GM19239 (cell line): ENCODE measurements around the gene TULP4.
"Not testable (repeated sequence)": the region's sequence is repeated elsewhere in the genome, so short reads cannot be mapped to it uniquely, and the experiment has no call there.

Experiments used
- DNase-seq: peaks from one replicate; pipeline ENCODE4 v3.0.0; 2011; ENCODE audit warnings: low spot score; ENCODE audit not compliant: insufficient read length
- FAIRE-seq: peaks from 2 replicates; lab custom pipeline; 2011; peaks lifted over from hg19 to GRCh38; lab: Jason Lieb, UNC

Gene TULP4

GRCh38 chr6:158292016-158292415 lies 20.2 kb upstream of the TULP4 start:
- FAIRE-seq = peak; percentile 51

GRCh38 chr6:158293122-158293521 lies 19.1 kb upstream of the TULP4 start:
- peak; percentile 94 for FAIRE-seq

More at GRCh38 chr6:158292016-158292415, 20.2 kb upstream of the TULP4 start:
- DNase-seq = no peak

GRCh38 chr6:158295976-158296853 lies 16.1 kb upstream of the TULP4 start:
- FAIRE-seq, DNase-seq: not testable (repeated sequence)

More at GRCh38 chr6:158293122-158293521, 19.1 kb upstream of the TULP4 start:
- no peak for DNase-seq

- FAIRE-seq, DNase-seq: not testable (repeated sequence)
Observed at GRCh38 chr6:158296854-158297324, 15.4 kb upstream of the TULP4 start.

GRCh38 chr6:158297657-158298056 lies 14.6 kb upstream of the TULP4 start:
- not testable (repeated sequence) for FAIRE-seq, DNase-seq

GRCh38 chr6:158300306-158301143 lies 11.7 kb upstream of the TULP4 start:
- not testable (repeated sequence) for DNase-seq, FAIRE-seq

- FAIRE-seq, DNase-seq: not testable (repeated sequence)
Observed at GRCh38 chr6:158301561-158301960, 10.7 kb upstream of the TULP4 start.

- not testable (repeated sequence) for FAIRE-seq, DNase-seq
Observed at GRCh38 chr6:158302195-158302796, 10.0 kb upstream of the TULP4 start.

- FAIRE-seq (no peak), DNase-seq (no peak)
Observed at GRCh38 chr6:158303210-158303731, 9.0 kb upstream of the TULP4 start.

- FAIRE-seq (no peak), DNase-seq (no peak)
Observed at GRCh38 chr6:158304254-158304653, 8.0 kb upstream of the TULP4 start.

- DNase-seq (no peak), FAIRE-seq (no peak)
Observed at GRCh38 chr6:158309814-158310213, 2.5 kb upstream of the TULP4 start.

- FAIRE-seq (no peak), DNase-seq (no peak)
Observed at GRCh38 chr6:158311193-158311592, 1.1 kb upstream of the TULP4 start.

- DNase-seq (no peak), FAIRE-seq (no peak)
Observed at GRCh38 chr6:158311626-158312025, 639 bp upstream of the TULP4 start.

- no peak for FAIRE-seq
- no peak for DNase-seq
Observed at GRCh38 chr6:158312672-158313397, 570 bp downstream of the TULP4 start.

GRCh38 chr6:158313989-158314388 lies 1.7 kb downstream of the TULP4 start:
- peak; percentile 95 for FAIRE-seq
- peak; percentile 29 for DNase-seq

- DNase-seq = no peak
- no peak for FAIRE-seq
Observed at GRCh38 chr6:158314737-158315136, 2.5 kb downstream of the TULP4 start.

- DNase-seq (no peak), FAIRE-seq (no peak)
Observed at GRCh38 chr6:158316022-158316421, 3.8 kb downstream of the TULP4 start.

GRCh38 chr6:158321960-158322359 lies 9.7 kb downstream of the TULP4 start:
- peak; percentile 54 for FAIRE-seq
- DNase-seq = no peak

GRCh38 chr6:158322400-158322723 lies 10.1 kb downstream of the TULP4 start:
- FAIRE-seq = peak; percentile 21
- no peak for DNase-seq
